GM23338 (cell line): Measurements from ENCODE around the gene BMPR1B. TPM values are rescaled to one million over a fixed set of nuclear protein-coding genes. Genes with fewer than 3 reads are reported as not detected.

Source experiments
- ATAC-seq: fragments of 200-7000 bp; cut with Tn5 transposase; 3 replicates; pipeline ENCODE4 v1.9.1; 2020
- DNase-seq: peaks from one replicate; pipeline ENCODE4 v3.0.0-alpha.2; 2015; ENCODE audit warnings: low spot score
- H2AFZ ChIP-seq: fragments of 200-600 bp; sonication (generic); 2 replicates; pipeline ENCODE4 v1.8.0; 2016; ENCODE audit warnings: antibody characterized with exemption, mild to moderate bottlenecking, moderate library complexity
- H3F3A ChIP-seq: fragments of 200-600 bp; sonication (generic); replicated peaks from 2 replicates; pipeline ENCODE4 v1.8.0; 2017; ENCODE audit warnings: antibody characterized with exemption, mixed run types, low read depth
- H3K27ac ChIP-seq: fragments of 200-600 bp; sonication (generic); 2 replicates; pipeline ENCODE4 v1.6.1; 2016; ENCODE audit warnings: low read depth
- H3K27me3 ChIP-seq: fragments of 200-600 bp; sonication (generic); 2 replicates; pipeline ENCODE4 v1.8.0; 2016; ENCODE audit warnings: mild to moderate bottlenecking, mixed run types, moderate library complexity; ENCODE audit not compliant: insufficient read depth
- H3K36me3 ChIP-seq: fragments of 200-600 bp; sonication (generic); 2 replicates; pipeline ENCODE4 v1.8.0; 2016; ENCODE audit warnings: mild to moderate bottlenecking; ENCODE audit not compliant: insufficient read depth
- H3K4me1 ChIP-seq: fragments of 200-600 bp; sonication (generic); 2 replicates; pipeline ENCODE4 v1.8.0; 2016; ENCODE audit warnings: mild to moderate bottlenecking, moderate library complexity; ENCODE audit not compliant: insufficient read depth
- H3K4me2 ChIP-seq: fragments of 200-600 bp; sonication (generic); 2 replicates; pipeline ENCODE4 v1.7.1; 2017; ENCODE audit warnings: mixed run types
- H3K4me3 ChIP-seq: fragments of 200-600 bp; sonication (generic); 2 replicates; pipeline ENCODE4 v1.6.1; 2016; ENCODE audit warnings: mixed run types
- H3K79me2 ChIP-seq: fragments of 200-600 bp; sonication (generic); replicated peaks from 2 replicates; pipeline ENCODE4 v1.8.0; 2017; ENCODE audit warnings: mild to moderate bottlenecking; ENCODE audit not compliant: insufficient read depth
- H3K9me2 ChIP-seq: fragments of 200-600 bp; sonication (generic); 2 replicates; pipeline ENCODE4 v1.8.0; 2017; ENCODE audit not compliant: insufficient read depth
- H4K20me1 ChIP-seq: fragments of 200-600 bp; sonication (generic); replicated peaks from 2 replicates; pipeline ENCODE4 v1.8.0; 2017; ENCODE audit warnings: mild to moderate bottlenecking; ENCODE audit not compliant: insufficient read depth
- H3K27ac Mint-ChIP-seq: 2 replicates; pipeline ENCODE4 v1.8.0; 2020; ENCODE audit warnings: inconsistent platforms, mild to moderate bottlenecking, moderate library complexity, mixed read lengths
- H3K27me3 Mint-ChIP-seq: 3 replicates; pipeline ENCODE4 v1.8.0; 2022; ENCODE audit warnings: low read depth, mild to moderate bottlenecking, moderate library complexity, mixed read lengths, inconsistent platforms; ENCODE audit not compliant: insufficient read depth, poor library complexity
- H3K36me3 Mint-ChIP-seq: 3 replicates; pipeline ENCODE4 v1.8.0; 2021; ENCODE audit warnings: low read depth, mild to moderate bottlenecking, inconsistent platforms, moderate library complexity, mixed read lengths
- H3K4me1 Mint-ChIP-seq: 3 replicates; pipeline ENCODE4 v1.8.0; 2020; ENCODE audit warnings: mild to moderate bottlenecking, inconsistent platforms, mixed read lengths
- H3K4me3 Mint-ChIP-seq: 3 replicates; pipeline ENCODE4 v1.8.0; 2021; ENCODE audit warnings: moderate library complexity, mild to moderate bottlenecking, inconsistent platforms, mixed read lengths
- H3K9me3 Mint-ChIP-seq: 3 replicates; pipeline ENCODE4 v1.8.0; 2020; ENCODE audit warnings: moderate library complexity, mild to moderate bottlenecking, inconsistent platforms, mixed read lengths
- CREB1 ChIP-seq: fragments of 250-450 bp; sonication (Bioruptor Pico); IDR thresholded peaks from 2 replicates; pipeline ENCODE4 v1.5.0; 2020; ENCODE audit warnings: low read depth, mild to moderate bottlenecking, moderate library complexity
- CTCF ChIP-seq, 2 experiments: fragments of 200-600 bp in 1 of 2; sonication (generic) in 1 of 2; conservative IDR thresholded peaks; 2 replicates each; pipeline versions ENCODE4 v1.5.1 to v1.6.1; 2016 to 2017; ENCODE audit warnings: antibody characterized with exemption in 2 of 2, low read depth in 2 of 2, mild to moderate bottlenecking in 2 of 2, moderate library complexity in 1 of 2
- ETS1 ChIP-seq: IDR thresholded peaks from 2 replicates; pipeline ENCODE4 v1.6.1; 2016; ENCODE audit warnings: antibody characterized with exemption
- JUNB ChIP-seq: IDR thresholded peaks from one replicate; pipeline ENCODE4 v1.6.1; 2016; ENCODE audit warnings: antibody characterized with exemption; ENCODE audit not compliant: unreplicated experiment
- STAT1 ChIP-seq: IDR thresholded peaks from one replicate; pipeline ENCODE4 v1.6.1; 2016; ENCODE audit warnings: antibody characterized with exemption; ENCODE audit not compliant: unreplicated experiment
- ZNF114 ChIP-seq: fragments of 250-450 bp; sonication (Bioruptor Pico); IDR thresholded peaks from 2 replicates; pipeline ENCODE4 v1.5.0; 2020; ENCODE audit warnings: mild to moderate bottlenecking, moderate library complexity
- ZNF462 ChIP-seq: fragments of 250-450 bp; sonication (Bioruptor Pico); IDR thresholded peaks from 2 replicates; pipeline ENCODE4 v1.5.0; 2020; ENCODE audit warnings: mild to moderate bottlenecking, moderate library complexity
- polyA plus RNA-seq: library from polyadenylated mRNA; unstranded; fragments of >200 nt; fragmentation: Nextera tagmentation; extraction: Ambion mirVana; gene quantifications from 2 replicates; pipeline ENCODE4 v1.2.1, GENCODE V29; 2016
- total RNA-seq: library from RNA; depleted of rRNA; stranded (reverse); fragments of >200 nt; shearing (Covaris generic); gene quantifications from 2 replicates; pipeline ENCODE4 v1.2.3, GENCODE V29; 2014

The BMPR1B gene
- total and polyA plus RNA-seq, 2 experiments from 2014 or later = 0.48 to 1.0 TPM

GRCh38 chr4:95105112-95105511 is 347.4 kb downstream of the BMPR1B start:
- H3K27me3 Mint-ChIP-seq = no peaks in the 10 kb centered on the region
- no peak overlapping the region for H2AFZ ChIP-seq
- H3K27me3 ChIP-seq = no peaks in the 10 kb centered on the region
- no peaks in the 10 kb centered on the region for H3K4me1 ChIP-seq
- no peaks in the 10 kb centered on the region for H3K9me3 Mint-ChIP-seq
- H3F3A ChIP-seq = no peaks in the 10 kb centered on the region
- TF ChIP-seq ETS1 = no peak
- TF ChIP-seq ZNF462 (CRISPR knock-in tag) = no peak
- no peak for TF ChIP-seq CREB1 (CRISPR knock-in tag)
- TF ChIP-seq JUNB = no peak
- no peak for TF ChIP-seq CTCF (conservative IDR thresholded peaks at IDR 0.05; ENCODE audit: low read depth in 2 of 2)
- no peak for TF ChIP-seq ZNF114 (CRISPR knock-in tag)
- TF ChIP-seq STAT1 = no peak
- H4K20me1 ChIP-seq = no peaks in the 10 kb centered on the region
- no peaks in the 10 kb centered on the region for H3K9me2 ChIP-seq
- no peak overlapping the region for H3K4me3 Mint-ChIP-seq
- no peak; the same call in 2 of the 3 replicates for ATAC-seq
- no peak overlapping the region for H3K4me3 ChIP-seq
- H3K36me3 Mint-ChIP-seq = no peaks in the 10 kb centered on the region
- no peak overlapping the region for H3K4me2 ChIP-seq
- no peak for DNase-seq
- H3K36me3 ChIP-seq = no peaks in the 10 kb centered on the region
- no peaks in the 10 kb centered on the region for H3K79me2 ChIP-seq
- no peak overlapping the region for H3K27ac ChIP-seq
- H3K27ac Mint-ChIP-seq = no peak overlapping the region
- H3K4me1 Mint-ChIP-seq = peaks cover 7% of the 10 kb centered on the region; the same call in 2 of the 3 replicates
